ACC112 (cell line): ENCODE results near the gene MORF4L1.
"Not testable (repeated sequence)": the region's sequence is repeated elsewhere in the genome, so short reads cannot be mapped to it uniquely, and the experiment has no call there.

Experiments used
- H2AFZ ChIP-seq: fragments of 200-600 bp; sonication (generic); one replicate; pipeline ENCODE4 v1.6.0; 2017; ENCODE audit warnings: antibody characterized with exemption, low read length; ENCODE audit not compliant: unreplicated experiment
- H3K27ac ChIP-seq: fragments of 200-600 bp; sonication (generic); 2 replicates; pipeline ENCODE4 v1.5.1; 2014; ENCODE audit warnings: low read depth, mild to moderate bottlenecking, antibody characterized with exemption, low read length, moderate library complexity
- H3K27me3 ChIP-seq: fragments of 200-600 bp; sonication (generic); 2 replicates; pipeline ENCODE4 v1.6.1; 2014; ENCODE audit warnings: mild to moderate bottlenecking, antibody characterized with exemption, low read length, moderate library complexity, mixed read lengths; ENCODE audit not compliant: insufficient read depth
- H3K36me3 ChIP-seq: fragments of 200-600 bp; sonication (generic); 2 replicates; pipeline ENCODE4 v1.6.1; 2016; ENCODE audit warnings: mild to moderate bottlenecking, antibody characterized with exemption, low read length, moderate library complexity, mixed read lengths; ENCODE audit not compliant: insufficient read depth
- H3K4me1 ChIP-seq: fragments of 200-600 bp; sonication (generic); one replicate; pipeline ENCODE4 v1.6.1; 2016; ENCODE audit warnings: low read length, mixed read lengths; ENCODE audit not compliant: insufficient read depth, unreplicated experiment, control insufficient read depth
- H3K4me3 ChIP-seq: fragments of 200-600 bp; sonication (generic); 2 replicates; pipeline ENCODE4 v1.5.1; 2014; ENCODE audit warnings: mild to moderate bottlenecking, low read depth, low read length
- H3K79me2 ChIP-seq: fragments of 200-600 bp; sonication (generic); one replicate; pipeline ENCODE4 v1.6.0; 2016; ENCODE audit warnings: low read length; ENCODE audit not compliant: control insufficient read depth, unreplicated experiment, insufficient read depth

MORF4L1 gene

DNA sequence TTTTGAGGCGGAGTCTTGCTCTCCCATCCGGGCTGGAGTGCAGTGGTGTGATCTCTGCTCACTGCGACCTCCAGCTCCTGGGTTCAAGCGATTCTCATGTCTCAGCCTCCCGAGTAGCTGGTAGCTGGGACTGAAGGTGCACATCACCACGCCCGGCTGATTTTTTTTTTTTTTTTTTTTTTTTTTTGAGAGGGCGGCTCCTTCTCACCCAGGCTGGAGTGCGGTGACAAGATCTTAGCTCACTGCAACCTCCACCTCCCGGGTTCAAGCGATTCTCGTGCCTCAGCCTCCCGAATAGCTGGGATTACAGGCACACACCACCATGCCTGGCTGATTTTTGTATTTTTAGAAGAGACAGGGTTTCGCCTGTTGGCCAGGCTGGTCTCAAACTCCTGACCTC lies 4.3 kb downstream of the MORF4L1 start:
- not testable (repeated sequence) for H3K27ac ChIP-seq, H3K27me3 ChIP-seq, H2AFZ ChIP-seq, H3K4me3 ChIP-seq
- peaks cover 88% of the 10 kb centered on the region for H3K79me2 ChIP-seq
- H3K4me1 ChIP-seq = peaks cover 67% of the 10 kb centered on the region
- peaks cover 19% of the 10 kb centered on the region for H3K36me3 ChIP-seq

DNA sequence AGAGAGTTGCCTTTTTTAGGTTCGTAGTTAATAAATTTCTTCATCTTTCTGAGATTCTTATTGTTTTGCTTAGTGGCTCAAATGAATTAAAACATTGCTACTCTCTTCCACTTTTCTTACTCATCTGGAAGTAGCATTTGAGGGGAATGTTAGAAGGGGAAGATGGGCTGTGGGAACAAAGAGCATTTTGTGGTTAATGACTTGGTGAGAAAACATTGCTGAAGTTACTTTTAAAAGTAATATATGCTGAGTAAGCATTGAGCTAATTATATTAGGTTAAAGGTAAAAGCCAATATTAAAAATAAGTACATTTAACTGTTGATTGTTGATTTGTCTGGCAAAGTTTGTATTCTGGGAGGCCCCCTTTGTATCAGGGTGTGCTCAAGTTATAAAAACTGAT lies 5.7 kb downstream of the MORF4L1 start:
- H3K27ac ChIP-seq = peak overlapping the region; percentile 76
- H2AFZ ChIP-seq = no peak overlapping the region
- peaks cover 28% of the 10 kb centered on the region for H3K36me3 ChIP-seq
- H3K27me3 ChIP-seq = no peaks in the 10 kb centered on the region
- peak overlapping the region; percentile 52 for H3K4me3 ChIP-seq
- H3K4me1 ChIP-seq = peaks cover 72% of the 10 kb centered on the region
- peaks cover 98% of the 10 kb centered on the region for H3K79me2 ChIP-seq

DNA sequence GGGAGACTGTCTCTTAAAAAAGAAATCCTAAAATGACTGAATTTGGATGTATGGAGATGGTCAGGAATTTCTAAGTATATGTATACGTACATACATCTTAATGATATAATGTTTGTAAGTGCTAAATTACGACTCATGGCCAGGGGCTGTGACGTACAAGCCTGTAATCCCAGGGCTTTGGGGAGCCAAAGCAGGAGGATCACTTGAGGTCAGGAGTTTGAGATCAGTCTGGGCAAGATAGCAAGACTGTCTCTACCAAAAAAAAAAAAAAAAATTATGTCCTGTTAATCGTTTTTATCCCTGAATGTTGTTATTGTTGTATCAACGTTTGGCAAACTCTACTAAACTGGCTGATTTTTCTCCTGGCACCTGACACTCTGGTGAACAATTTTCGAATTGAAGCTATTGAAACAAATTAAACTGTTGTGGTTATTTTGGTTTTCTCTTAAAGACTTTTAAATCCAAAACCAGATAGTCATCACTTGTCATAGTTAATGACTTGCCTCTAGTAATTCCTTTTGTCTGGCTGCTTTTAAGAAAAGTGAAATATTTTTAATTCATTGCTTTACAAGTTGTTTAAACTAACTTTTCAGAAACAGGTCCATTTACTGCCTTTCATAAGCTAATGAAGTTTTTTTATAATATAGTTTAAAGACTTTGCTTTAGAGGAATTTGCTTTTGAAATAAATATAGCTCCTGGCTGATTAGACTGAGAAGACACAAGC lies 7.0 kb downstream of the MORF4L1 start:
- Histone ChIP-seq H3K79me2 (peaks cover 98% of the 10 kb centered on the region), H3K4me1 (peaks cover 73% of the 10 kb centered on the region), H3K36me3 (peaks cover 34% of the 10 kb centered on the region), H3K27ac (peak overlapping the region; percentile 76), H2AFZ (no peak overlapping the region), H3K27me3 (no peaks in the 10 kb centered on the region), H3K4me3 (peak overlapping the region; percentile 48)

GRCh38 chr15:78880242-78880533 lies 7.5 kb downstream of the MORF4L1 start:
- Histone ChIP-seq H3K36me3 (peaks cover 39% of the 10 kb centered on the region), H3K27me3 (no peaks in the 10 kb centered on the region), H3K27ac (peak overlapping the region; percentile 76), H3K4me3 (peak overlapping the region; percentile 48; the same call in 1 of the 2 replicates), H3K4me1 (peaks cover 72% of the 10 kb centered on the region), H2AFZ (no peak overlapping the region), H3K79me2 (peaks cover 98% of the 10 kb centered on the region)

- Histone ChIP-seq H3K27me3 (no peaks in the 10 kb centered on the region), H2AFZ (no peak overlapping the region), H3K4me3 (no peak overlapping the region), H3K36me3 (peaks cover 46% of the 10 kb centered on the region), H3K4me1 (peaks cover 66% of the 10 kb centered on the region), H3K79me2 (peaks cover 98% of the 10 kb centered on the region), H3K27ac (peak overlapping the region; percentile 76)
These were observed 8.1 kb downstream of the MORF4L1 start for GRCh38 chr15:78880813-78881212.

- Histone ChIP-seq H3K4me3 (no peak overlapping the region), H3K27ac (peak overlapping the region; percentile 76; the same call in 1 of the 2 replicates), H3K27me3 (no peaks in the 10 kb centered on the region), H2AFZ (no peak overlapping the region), H3K79me2 (peaks cover 98% of the 10 kb centered on the region), H3K36me3 (peaks cover 52% of the 10 kb centered on the region), H3K4me1 (peaks cover 58% of the 10 kb centered on the region)
These were observed 9.0 kb downstream of the MORF4L1 start for GRCh38 chr15:78881681-78882080.

- Histone ChIP-seq H2AFZ (no peak overlapping the region), H3K27me3 (no peaks in the 10 kb centered on the region), H3K27ac (no peak overlapping the region), H3K4me3 (no peak overlapping the region), H3K4me1 (peaks cover 4% of the 10 kb centered on the region), H3K79me2 (peaks cover 94% of the 10 kb centered on the region), H3K36me3 (peaks cover 85% of the 10 kb centered on the region)
These were observed 16.3 kb downstream of the MORF4L1 start for GRCh38 chr15:78889000-78889399.

- Histone ChIP-seq H3K79me2 (peaks cover 82% of the 10 kb centered on the region), H3K4me1 (no peaks in the 10 kb centered on the region), H3K36me3 (peaks cover 78% of the 10 kb centered on the region)
These were observed 20.8 kb downstream of the MORF4L1 start for GRCh38 chr15:78893538-78893937.

GRCh38 chr15:78895471-78895870 lies 22.8 kb downstream of the MORF4L1 start:
- H3K27me3 ChIP-seq = no peaks in the 10 kb centered on the region
- no peak overlapping the region for H3K27ac ChIP-seq
- H3K4me3 ChIP-seq = no peak overlapping the region
- H2AFZ ChIP-seq = no peak overlapping the region
- peaks cover 74% of the 10 kb centered on the region for H3K79me2 ChIP-seq
- H3K36me3 ChIP-seq = peaks cover 71% of the 10 kb centered on the region
- H3K4me1 ChIP-seq = peaks cover under 1% of the 10 kb centered on the region

More at GRCh38 chr15:78893538-78893937, 20.8 kb downstream of the MORF4L1 start:
- H2AFZ ChIP-seq = no peak overlapping the region
- no peak overlapping the region for H3K4me3 ChIP-seq
- no peak overlapping the region for H3K27ac ChIP-seq
- no peaks in the 10 kb centered on the region for H3K27me3 ChIP-seq

- Histone ChIP-seq H3K36me3 (peaks cover 57% of the 10 kb centered on the region), H3K79me2 (peaks cover 45% of the 10 kb centered on the region), H3K27me3 (no peaks in the 10 kb centered on the region)
These were observed 25.9 kb downstream of the MORF4L1 start for GRCh38 chr15:78898540-78898939.

DNA sequence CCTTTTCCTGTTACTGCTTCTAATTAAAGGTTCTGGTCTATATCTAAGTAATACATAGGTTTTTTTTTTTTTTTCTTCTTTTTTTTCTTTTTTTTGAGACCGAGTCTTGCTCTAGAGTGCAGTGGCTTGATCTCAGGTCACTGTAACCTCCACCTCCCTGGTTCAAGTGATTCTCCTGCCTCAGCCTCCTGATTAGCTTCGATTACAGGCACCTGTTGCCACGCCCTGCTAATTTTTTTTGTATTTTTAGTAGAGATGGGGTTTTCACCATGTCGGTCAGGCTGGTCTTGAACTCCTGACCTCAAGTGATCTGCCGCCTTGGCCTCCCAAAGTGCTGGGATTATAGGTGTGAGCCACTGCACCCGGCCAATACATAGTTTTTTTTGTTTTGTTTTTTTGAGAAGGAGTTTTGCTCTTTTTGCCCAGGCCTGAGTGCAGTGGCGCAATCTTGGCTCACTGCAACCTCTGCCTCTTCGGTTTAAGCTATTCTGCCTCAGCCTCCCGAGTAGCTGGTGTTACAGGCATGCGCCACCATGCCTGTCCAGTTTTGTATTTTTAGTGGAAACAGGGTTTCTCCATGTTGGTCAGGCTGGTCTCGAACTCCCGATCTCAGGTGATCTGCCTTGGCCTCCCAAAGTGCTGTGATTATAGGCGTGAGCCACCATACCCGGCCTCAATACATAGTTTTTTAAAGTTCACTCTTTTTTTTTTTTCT lies 28.3 kb downstream of the MORF4L1 start:
- not testable (repeated sequence) for H3K27me3 ChIP-seq, H3K4me3 ChIP-seq, H3K27ac ChIP-seq, H2AFZ ChIP-seq
- peaks cover 50% of the 10 kb centered on the region for H3K36me3 ChIP-seq
- H3K79me2 ChIP-seq = peaks cover 22% of the 10 kb centered on the region
- H3K4me1 ChIP-seq = peaks cover 52% of the 10 kb centered on the region

More at GRCh38 chr15:78898540-78898939, 25.9 kb downstream of the MORF4L1 start:
- H2AFZ ChIP-seq = no peak overlapping the region
- H3K4me1 ChIP-seq = peaks cover 29% of the 10 kb centered on the region
- H3K27ac ChIP-seq = no peak overlapping the region
- no peak overlapping the region for H3K4me3 ChIP-seq
